ENCODE results near the gene GAREM1.
"Not testable (repeated sequence)": the region's sequence is repeated elsewhere in the genome, so short reads cannot be mapped to it uniquely, and the experiment has no call there.

GAREM1 gene

DNA sequence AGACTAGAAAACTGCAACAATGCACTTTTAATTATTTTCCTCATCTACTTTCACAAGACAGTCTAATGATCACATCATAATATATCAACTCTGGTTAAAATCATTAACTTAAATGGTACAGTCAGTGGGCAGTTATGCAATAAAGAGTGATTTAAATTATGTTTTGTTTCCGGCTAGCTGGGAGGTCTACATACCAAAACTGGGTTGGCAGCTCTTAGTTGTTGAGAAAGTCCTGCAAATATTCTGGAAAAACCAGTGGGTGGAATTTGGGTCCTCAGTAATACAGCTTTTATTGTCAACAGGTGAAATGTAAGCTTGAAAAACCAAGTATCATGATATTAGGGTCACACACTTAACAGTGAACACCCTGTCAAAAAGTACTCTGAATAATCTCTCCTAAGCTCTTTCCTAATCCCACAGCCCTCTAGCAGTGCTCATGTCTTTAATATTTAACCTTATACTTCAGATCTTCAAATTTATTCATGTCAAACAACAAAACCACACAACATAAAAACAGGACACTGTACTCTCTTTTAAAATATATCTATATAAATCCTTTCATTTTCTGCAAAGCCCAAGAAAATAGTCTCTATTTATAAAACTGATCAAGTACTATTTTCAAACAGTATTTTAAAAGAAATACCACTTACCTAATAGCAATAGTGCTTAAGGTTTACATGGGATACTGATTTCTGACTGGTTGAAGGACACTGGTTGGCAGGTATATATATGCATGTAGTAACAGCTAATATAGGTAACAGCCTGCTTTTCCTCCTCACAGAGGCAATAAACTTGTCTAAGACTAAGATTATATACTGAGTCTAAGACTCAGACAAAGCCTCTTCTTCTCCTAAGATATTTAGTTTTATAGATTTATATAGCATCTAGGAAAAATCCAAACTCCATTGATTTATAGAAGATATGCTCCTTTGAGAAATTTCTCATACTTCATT lies 103.8 kb downstream of the GAREM1 start:
- DNase-seq = no peak

DNA sequence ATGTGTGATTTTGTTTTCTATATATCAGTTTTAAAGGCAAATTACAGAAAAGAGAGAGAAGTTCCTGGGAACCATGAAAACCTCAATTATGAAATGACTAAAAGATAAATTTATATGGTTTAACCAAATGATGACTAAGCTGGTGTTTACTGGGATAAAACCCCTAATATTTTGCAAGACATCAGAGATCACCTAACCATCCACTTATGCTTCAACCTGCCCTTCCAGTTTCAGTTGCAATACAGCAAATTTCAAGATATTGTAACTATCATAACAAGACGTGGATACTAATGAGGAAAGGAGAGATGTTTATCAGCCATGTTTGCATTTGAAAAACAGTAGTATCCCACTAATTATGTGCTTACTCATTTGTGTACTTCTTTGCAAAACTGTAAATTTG lies 108.2 kb downstream of the GAREM1 start:
- no peak for DNase-seq

DNA sequence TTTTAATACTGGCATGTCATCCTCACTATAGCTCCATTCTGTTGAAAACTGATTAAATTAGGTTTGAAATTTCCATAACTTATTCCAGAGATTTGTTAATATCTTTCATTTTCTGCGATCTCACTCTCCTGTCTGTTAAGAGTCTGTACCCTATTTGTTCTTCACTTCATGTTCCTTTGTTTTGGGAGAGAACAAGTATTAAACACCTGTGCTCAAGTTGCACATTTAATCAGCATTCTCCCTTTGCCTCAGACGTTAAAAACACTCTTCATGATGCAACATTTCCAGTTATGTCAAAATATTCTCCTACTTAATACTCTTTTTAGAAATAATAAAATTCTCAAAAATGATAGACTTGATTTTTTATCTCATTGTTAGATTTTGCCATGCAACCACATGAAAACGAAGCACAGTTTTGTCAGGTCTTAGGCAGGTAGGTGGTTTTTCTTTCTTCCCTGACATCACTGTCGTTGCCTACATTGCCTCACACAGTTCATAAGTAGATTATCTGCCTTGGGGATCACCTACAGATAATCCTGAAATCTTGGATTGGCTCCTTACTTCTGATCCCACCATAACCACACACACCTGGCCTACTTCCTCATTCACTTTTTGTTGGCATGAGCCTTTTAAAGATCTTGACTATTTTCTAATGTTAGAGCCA lies 109.9 kb downstream of the GAREM1 start:
- DNase-seq = no peak

DNA sequence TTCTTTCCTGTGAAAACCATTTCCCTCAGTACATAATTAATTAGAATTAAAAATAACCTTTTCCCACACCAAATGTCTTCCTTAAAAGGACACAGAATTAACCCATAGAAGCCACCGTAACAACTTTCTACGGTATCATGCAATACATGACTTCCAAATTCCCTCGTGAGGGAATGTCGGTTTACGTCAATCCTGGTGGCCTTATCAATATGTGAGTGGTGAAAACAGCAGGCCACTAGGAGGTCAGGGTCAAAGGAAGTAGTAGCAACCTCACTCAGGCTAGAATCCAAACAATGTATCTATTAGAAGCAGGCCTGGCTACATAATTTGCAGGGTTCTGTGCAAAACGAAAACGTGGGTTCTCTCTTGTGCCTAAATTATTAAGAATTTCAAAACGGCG lies 112.2 kb downstream of the GAREM1 start:
- no peak for DNase-seq

DNA sequence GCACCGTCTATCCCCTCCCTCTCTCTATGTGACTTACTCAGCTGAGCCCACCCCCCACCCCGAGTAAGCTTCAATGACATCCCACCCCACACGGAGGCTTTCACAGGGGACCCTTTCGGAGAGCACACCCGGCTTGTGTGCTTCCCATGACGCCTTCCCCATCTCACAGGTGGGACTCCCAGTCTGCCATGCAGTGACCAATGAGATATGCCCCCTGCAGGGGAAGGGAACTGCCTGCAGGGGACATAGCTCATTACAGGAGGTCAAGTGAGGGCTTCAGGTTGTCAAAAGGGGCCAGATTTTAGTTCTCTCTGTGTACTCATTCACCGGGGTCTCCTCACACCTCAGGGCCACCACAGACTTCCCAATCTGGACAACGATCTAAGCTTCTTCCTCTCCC lies 112.6 kb downstream of the GAREM1 start:
- DNase-seq = no peak

DNA sequence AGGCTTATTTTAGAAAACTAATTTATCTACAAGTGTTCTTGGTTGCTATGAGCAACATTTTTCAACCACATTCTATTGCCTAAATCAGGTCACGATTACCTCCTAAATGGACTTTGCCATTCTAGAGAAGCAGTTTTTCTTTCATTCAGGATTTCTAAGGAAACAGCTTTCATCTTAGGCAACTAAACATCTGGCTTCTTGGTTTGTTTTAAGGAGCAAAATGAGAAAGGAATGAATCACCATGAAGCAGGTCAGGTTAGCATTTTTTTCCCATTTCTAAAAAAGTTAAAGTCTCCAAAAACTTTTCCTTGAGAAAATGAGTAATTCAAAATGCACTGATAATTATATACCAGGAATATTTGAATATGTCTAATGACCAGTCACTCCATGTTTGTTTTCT lies 114.8 kb downstream of the GAREM1 start:
- DNase-seq = no peak

DNA sequence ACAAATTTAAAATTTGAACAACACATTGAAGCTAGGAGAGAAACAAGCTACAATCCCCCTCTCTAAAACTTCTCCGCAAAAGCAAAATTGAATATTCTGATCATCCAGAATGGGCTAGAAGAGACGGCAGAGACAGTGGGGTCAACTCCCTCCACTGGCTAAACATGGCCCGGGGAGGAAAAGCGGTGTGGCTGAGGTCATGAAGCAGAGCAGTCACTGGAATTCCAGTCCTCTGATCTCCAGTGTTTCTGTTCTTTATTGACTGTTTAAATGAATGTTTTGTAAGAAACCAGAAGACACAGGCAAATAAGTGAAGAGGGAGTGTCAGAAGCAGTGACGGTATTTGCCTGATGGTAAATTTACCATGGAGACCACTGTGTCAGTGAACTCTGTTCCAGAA lies 116.2 kb downstream of the GAREM1 start:
- DNase-seq = no peak

DNA sequence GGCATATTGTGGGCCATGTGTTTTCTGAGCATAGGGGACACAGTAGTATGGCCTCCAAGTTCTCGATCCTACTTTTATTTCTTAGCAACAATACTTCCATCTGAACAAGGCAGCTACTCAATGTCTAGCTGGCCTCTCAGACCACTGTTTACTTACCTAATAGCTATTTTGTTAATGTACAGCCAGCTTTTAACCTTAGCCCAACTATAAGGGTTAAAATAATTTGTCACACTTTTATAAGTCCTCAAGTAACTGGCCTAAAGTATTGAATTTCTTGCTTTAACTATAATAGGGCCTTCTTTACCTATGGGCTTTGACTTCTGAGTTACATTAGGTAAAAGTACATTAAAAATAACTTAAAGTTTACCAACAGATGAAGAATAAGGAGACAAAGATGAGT lies 117.4 kb downstream of the GAREM1 start:
- DNase-seq = no peak

DNA sequence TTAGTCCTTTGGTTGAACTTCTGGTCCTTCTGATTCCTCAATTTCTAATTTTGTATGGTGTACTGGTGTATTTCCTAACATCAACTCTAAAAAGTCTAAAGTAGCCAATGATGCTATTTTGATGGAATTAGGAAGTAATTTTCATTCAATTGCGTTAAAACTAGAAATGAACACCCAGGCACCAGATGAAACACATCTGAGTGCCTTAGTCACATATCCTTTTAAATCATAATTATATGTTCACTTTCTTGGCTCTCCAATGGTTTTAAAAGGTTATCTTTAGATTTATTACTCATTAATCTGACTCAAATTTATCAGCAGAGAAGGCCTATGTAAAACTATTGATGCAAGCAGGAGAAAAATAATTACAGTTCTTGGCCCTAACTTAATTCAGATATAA lies 119.7 kb downstream of the GAREM1 start:
- no peak for DNase-seq

DNA sequence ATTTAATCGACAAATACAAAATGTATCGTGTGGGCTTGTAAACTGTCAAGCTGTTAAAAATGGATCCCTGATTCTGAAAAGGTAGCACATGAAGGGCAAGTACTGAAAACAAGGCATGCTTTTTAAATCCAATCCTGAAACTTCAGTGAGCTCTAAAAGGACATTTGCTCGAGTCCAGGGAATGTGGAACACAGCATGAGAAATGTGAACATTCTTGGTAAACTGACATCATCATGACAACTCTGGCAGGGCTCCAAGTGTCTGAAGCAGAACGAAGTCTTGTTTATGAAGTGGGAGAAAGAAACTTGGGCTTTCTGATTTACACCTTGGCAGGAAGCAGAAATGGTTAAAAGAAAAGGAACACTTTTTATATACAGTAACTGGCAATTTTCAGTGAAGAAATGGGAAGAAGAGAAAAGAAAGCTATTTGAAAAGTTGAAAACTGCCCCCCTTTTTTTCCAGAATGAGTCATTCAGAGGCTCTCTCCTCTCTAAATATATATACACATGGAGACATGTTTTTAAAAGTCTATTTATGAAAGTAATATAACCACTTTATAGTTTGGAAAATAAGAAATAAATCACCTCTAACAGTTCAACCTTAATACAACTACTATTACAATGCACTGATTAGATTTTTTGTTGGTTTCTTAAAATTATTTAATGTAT lies 120.8 kb downstream of the GAREM1 start:
- no peak for DNase-seq

DNA sequence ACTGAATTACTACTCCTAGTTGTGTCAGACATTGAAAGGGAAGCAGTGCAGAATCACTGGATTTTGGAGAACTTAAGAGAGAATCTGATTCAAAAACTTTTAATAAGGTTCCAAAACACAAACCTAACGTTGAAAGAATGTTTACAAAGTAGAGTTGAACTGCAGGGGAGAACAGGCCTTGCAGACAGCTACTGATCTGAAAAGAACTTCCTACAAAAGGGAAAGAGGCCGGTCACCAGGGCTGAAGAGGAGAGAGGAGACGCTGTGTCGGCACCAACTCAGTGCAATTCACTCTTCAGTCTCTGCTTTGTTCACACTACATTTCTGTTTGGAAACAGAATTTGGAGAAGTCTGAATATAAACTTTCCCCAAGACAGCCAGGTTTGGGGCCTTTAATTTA lies 124.0 kb downstream of the GAREM1 start:
- no peak for DNase-seq

DNA sequence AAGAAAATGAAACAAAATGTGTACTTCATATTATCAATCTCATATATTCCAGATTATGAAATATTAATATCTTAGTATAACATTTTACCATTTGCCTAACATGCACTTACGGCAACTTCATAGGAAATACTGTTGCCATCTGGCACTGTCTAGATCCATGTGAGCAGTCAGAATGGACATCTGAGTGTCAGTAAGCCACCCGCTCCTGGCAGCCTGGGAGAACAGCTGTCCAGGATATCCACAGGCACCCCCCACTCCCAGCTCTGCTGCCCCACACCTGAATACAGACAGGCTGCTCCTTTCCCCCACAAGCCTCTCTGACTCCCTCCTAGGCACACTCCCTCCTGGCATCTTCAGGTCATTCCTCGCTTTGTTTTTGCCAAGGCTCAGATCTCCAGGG lies 127.0 kb downstream of the GAREM1 start:
- no peak for DNase-seq

DNA sequence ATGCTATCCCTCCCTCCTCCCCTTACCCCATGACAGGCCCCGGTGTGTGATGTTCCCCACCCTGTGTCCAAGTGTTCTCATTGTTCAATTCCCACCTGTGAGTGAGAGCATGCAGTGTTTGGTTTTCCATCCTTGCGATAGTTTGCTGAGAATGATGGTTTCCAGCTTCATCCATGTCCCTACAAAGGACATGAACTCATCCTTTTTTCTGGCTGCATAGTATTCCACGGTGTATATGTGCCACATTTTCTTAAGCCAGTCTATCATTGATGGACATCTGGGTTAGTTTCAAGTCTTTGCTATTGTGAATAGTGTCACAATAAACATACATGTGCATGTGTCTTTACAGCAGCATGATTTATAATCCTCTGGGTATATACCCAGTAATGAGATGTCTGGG lies 129.6 kb downstream of the GAREM1 start:
- not testable (repeated sequence) for DNase-seq

DNA sequence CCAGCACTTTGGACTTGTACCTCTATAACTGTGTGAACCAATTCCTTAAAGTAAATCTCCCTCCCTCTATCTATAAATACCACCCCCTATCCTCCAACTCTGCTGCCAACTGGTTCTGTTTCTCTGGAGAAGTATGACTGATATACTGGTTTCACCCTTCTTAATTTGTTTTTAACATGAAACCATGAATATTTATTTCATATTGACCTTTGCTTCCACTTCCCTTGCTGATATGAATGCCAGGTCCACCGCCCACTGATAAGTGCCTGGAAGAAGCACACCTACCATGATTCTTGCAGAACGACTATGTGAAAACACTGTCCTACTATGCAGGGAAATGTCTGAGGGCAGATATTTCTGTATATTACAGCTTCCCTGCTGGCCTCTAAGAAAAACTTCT lies 131.6 kb downstream of the GAREM1 start:
- DNase-seq = no peak

DNA sequence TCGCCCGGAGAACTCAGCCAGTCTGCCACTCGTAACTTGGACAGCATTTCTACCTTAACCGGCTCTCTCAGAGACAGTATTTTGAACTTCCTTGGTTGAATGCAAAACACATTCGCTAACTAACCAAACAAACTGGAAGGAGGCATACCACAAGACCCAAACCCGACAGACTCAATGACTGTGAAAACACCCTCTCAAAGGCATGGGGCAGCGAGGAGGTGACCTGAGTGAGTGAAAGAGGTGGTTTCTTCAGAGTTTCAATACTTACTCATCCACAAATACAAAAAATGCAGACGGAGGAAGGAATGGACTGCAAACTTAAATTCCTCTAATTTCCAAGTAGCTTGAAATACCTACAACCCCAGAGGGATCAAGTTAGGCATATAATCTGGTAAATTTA lies 132.9 kb downstream of the GAREM1 start:
- DNase-seq = no peak

DNA sequence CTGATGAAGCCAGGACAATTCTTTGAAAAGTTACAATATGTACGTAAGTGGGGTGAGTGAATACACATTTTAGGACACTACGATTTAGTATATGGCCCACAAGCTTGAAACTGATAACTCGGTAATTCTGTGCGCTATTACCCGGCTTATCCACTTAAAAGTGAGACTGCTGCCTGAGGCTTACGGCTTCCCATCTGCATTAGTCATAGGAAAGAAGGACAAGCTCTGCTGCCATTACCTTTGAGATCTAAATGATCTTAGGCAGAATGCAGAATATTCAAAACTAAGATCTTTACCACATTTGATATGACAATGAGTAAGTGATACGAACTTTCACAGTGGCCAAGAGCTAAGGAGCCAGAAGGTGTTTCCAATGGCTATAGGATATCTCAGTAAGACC lies 133.3 kb downstream of the GAREM1 start:
- DNase-seq = no peak

DNA sequence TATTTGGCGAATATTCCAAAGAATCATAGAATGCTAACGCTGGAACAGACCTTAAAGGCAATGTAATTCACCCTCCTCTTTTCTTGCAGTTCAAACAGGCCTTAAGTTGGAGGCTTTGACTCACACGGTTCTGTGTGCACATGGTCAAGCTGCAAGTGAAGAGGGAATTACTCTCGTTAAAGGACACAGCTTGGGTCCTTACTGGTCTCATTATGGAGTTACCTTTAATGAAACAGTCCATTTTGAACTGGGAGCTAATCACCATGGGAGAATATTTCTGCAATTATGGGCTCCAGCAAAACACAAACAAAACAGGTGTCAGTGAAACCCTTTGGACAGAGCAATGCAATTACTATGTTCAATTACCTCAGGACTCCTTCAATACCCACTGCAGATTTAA lies 135.5 kb downstream of the GAREM1 start:
- no peak for DNase-seq

DNA sequence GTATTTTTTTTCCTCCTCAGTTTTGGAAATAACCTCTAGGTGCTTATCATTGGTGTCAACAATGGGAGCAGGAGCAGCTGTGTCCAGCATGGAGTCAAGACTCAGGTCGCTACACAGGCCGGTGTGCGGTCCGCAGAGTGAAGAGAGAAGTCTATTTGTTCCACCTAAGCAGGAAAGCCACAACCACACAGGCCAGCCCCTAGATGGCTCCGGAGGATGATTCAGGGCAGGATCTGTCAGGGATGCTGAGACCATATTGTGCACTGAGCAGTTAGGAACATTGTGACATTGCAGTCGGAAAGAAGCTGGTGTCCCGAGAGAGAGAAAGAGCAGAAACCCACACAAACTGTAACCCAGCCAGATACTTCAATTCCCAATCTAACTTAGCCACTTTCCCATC lies 136.9 kb downstream of the GAREM1 start:
- DNase-seq = no peak

DNA sequence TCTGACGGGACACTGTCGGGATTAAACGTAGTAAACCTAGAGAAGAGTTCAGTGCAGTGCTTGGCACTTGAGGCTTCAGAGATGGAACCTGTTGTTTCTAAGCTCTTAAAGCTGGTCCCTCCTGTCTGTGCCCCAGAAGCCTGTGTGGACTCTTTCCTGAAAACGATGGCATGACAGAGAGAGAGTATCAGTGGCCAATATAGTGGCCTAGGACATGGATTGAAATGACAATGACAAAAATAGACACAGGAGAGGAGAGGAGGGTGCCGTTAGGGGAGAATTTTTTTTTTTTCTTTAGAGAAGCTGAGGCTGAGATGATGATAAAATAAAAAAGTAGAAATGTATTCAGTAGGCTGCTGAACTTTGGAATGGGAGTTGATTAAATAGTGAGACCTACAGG lies 138.0 kb downstream of the GAREM1 start:
- DNase-seq = no peak

DNA sequence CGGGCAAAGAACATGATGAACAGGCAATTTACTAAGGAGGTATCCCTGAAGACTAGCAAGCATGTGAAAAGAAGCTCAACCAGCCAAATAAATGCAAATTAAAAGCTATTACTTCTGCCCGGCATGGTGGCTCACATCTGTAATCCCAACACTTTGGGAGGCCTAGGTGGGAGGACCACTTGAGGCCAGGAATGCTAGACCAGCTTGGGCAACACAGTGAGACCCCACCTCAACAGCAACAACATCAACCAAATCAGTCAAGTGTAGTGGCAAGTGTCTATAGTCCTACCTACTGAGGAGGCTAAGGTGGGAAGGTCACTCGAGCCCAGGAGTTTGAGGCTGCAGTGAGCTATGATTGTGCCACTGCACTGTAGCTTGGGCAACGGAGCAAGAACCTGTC lies 141.7 kb downstream of the GAREM1 start:
- DNase-seq = no peak

DNA sequence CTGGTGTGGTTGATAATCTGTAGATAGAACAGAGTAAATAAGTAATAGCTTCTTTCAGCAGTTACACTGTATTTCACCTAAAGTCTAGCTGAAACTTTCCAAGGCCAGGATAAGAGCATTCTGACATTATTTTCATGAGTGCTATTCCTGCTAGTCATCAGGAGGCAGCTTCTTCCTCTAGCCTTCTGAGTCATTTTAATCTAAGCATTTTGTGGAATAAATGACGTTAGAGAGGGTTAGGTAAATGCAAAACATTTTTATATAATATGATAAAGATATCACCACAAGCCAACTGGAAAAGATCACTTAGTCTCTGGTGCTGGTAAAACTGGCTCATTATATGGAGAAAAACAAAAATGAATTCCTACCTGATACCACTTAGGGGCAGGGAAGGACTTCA lies 142.3 kb downstream of the GAREM1 start:
- no peak for DNase-seq

DNA sequence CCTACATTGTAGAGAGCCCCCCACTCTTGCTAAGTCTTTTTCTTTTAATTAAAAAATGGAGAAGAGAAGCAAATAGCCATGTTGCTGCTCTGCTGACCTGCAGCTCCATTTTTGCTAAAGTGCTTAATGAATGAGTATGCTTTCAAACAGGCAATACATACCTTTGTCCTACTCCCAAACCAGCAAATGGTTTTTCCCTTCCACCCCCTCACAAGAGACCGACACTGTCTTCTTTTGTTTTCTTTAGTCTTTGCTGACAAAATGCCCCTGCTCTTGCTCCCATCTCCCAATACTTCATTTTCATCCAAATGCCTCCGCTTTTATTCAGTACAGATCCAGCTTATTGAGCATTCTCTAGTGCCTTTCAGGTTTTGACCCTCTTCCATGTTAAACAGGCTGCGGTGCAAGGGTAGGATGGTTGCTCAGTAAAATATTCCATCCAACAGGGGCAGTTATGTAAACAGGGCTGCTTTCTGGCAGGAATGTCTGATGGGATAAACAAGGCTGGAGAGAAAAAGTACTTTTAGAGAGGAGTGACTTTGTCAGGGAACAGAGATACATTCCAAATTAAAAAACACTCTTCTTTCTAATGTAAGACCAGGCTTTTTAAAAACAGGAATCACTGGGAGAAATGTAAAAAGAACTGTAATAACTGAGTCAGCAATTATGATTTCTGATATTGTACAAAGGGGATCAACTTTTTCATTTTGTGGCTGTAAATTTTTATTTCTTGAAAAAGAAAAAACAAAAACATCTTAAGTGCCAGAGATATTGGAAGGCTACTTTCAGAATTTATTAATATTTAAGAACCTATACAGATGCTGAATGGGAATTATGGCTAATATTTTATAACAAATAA lies 144.0 kb downstream of the GAREM1 start:
- DNase-seq = no peak

DNA sequence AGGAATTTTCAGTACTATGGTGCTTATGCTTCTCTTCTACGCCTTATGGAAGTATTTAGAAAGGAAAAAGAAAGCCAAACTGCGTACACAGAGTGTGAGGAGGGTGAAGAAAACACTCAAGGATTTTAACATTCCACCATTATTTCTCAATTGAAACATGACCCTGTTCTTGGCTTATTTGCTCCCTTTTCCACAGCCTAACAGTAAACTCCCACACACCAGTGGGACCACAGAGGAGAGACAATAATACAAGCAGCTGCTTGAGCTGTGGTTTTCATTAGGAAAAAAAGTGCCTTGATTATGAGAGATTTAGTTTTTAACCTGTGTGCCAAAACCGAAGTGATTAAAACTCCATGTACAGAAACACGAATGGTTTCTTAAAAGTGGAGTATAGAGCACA lies 146.5 kb downstream of the GAREM1 start:
- DNase-seq = no peak

All from activated CD4-positive, alpha-beta T cell treated with anti-CD3 and anti-CD28 coated beads for 4 hours (primary cell).